Measurements from ENCODE around the gene SDK1.

GRCh38 chr7:3911685-3912084, 610.6 kb downstream of the SDK1 start:
- no peak for TF ChIP-seq CTCF (IDR thresholded peaks at IDR 0.05; ENCODE audit: low read depth, low read length, poor library complexity, severe bottlenecking)
- TF ChIP-seq EZH2phosphoT487 (IDR thresholded peaks at IDR 0.05; ENCODE audit: borderline replicate concordance, low read length): no peak

Measured in DOHH2 (cell line).